Tibial artery (tissue), 4 donors: ENCODE results near the gene ELF3.
"Not testable (repeated sequence)": the region's sequence is repeated elsewhere in the genome, so short reads cannot be mapped to it uniquely, and the experiment has no call there.

Experiments used
- DNase-seq, 2 donors: peaks; one replicate each; pipeline ENCODE4 v3.0.0-alpha.2; 2019
- H3K27ac ChIP-seq, 2 donors: fragments of 200-600 bp; sonication (generic) in 1 of 2; 1 replicate in 1 of 2; 2 replicates in 1 of 2; pipeline ENCODE4 v1.5.1; 2018 to 2019; ENCODE audit warnings: mild to moderate bottlenecking in 1 of 2
- H3K27me3 ChIP-seq, 2 donors: fragments of 200-600 bp; sonication (generic) in 1 of 2; one replicate each; pipeline versions ENCODE4 v1.5.1 to v1.6.0; 2016 to 2019
- H3K36me3 ChIP-seq, 3 donors: fragments of 200-600 bp; sonication (generic) in 2 of 3; one replicate each; pipeline ENCODE4 v1.5.1; 2016 to 2019; ENCODE audit warnings: mild to moderate bottlenecking in 2 of 3
- H3K4me1 ChIP-seq, 4 donors: fragments of 200-600 bp; sonication (generic) in 2 of 4; 1 replicate in 3 of 4; 2 replicates in 1 of 4; pipeline ENCODE4 v1.5.1; 2016 to 2019
- H3K4me3 ChIP-seq, 2 donors: fragments of 200-600 bp; sonication (generic) in 1 of 2; 1 replicate in 1 of 2; 2 replicates in 1 of 2; pipeline ENCODE4 v1.5.1; 2018 to 2019; ENCODE audit warnings: mild to moderate bottlenecking in 2 of 2
- H3K9me3 ChIP-seq, 3 donors: fragments of 200-600 bp; sonication (generic) in 1 of 3; one replicate each; pipeline ENCODE4 v1.5.1; 2016 to 2019
- CTCF ChIP-seq, 2 experiments: fragments of 200-600 bp in 1 of 2; fragments of 450-650 bp in 1 of 2; IDR thresholded peaks; one replicate each; pipeline ENCODE4 v1.5.1; 2017 to 2019; ENCODE audit warnings: antibody characterized with exemption in 2 of 2, mild to moderate bottlenecking in 1 of 2, moderate library complexity in 1 of 2
- intact Hi-C: fragments of 100-400 bp; cut with DNase I; formaldehyde crosslinking; loops from one replicate; pipeline ENCODE4 v1.15.0; 2023; ENCODE audit warnings: low total_unique reads

ELF3 gene

GRCh38 chr1:202063093-202063492 is 52.7 kb downstream of the ELF3 start:
- Histone ChIP-seq H3K27me3 (no peaks in the 10 kb centered on the region), H3K4me1 (no peaks in the 10 kb centered on the region), H3K4me3 (no peak overlapping the region), H3K9me3 (no peaks in the 10 kb centered on the region), H3K36me3 (no peaks in the 10 kb centered on the region), H3K27ac (no peak overlapping the region)
- DNase-seq = no peak
- no peak for TF ChIP-seq CTCF (IDR thresholded peaks at IDR 0.05)
- intact Hi-C loops = no loop called here

DNA sequence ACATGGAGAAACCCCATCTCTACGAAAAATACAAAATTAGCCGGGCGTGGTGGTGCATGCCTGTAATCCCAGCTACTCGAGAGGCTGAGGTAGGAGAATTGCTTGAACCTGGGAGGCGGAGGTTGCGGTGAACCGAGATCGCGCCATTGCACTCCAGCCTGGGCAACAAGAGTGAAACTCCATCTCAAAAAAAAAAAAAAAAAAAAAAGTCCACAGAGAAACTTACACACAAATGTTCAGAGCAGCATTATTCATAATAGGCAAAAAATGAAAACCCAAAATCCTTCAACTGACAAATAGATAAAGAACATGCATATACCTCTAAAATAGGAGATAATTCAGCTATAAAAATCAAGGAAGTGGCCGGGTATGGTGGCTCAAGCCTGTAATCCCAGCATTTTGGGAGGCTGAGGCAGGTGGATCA is 54.5 kb downstream of the ELF3 start:
- H3K4me3 ChIP-seq, H3K27ac ChIP-seq, H3K27me3 ChIP-seq, H3K9me3 ChIP-seq, DNase-seq, H3K36me3 ChIP-seq, H3K4me1 ChIP-seq, intact Hi-C loops: not testable (repeated sequence)
